Progenitor cell of endocrine pancreas (in vitro differentiated cells): ENCODE results near the gene CDO1. TPM values are rescaled to one million over a fixed set of nuclear protein-coding genes. Genes with fewer than 3 reads are reported as not detected.

Experiments
- DNase-seq: peaks from one replicate; pipeline ENCODE4 v3.0.0; 2021; ENCODE audit warnings: low spot score; ENCODE audit not compliant: unreplicated experiment
- H3K27ac Mint-ChIP-seq: 2 replicates; pipeline ENCODE4 v1.8.0; 2021; ENCODE audit warnings: mild to moderate bottlenecking, moderate library complexity, mixed read lengths
- H3K27me3 Mint-ChIP-seq: 2 replicates; pipeline ENCODE4 v1.8.0; 2021; ENCODE audit warnings: mixed read lengths
- H3K36me3 Mint-ChIP-seq: 2 replicates; pipeline ENCODE4 v1.8.0; 2022; ENCODE audit warnings: mixed read lengths; ENCODE audit not compliant: insufficient read depth
- H3K4me1 Mint-ChIP-seq: 2 replicates; pipeline ENCODE4 v1.8.0; 2021; ENCODE audit warnings: low read depth, mixed read lengths
- H3K4me3 Mint-ChIP-seq: 2 replicates; pipeline ENCODE4 v1.8.0; 2021; ENCODE audit warnings: low read depth, mild to moderate bottlenecking, moderate library complexity, mixed read lengths
- H3K9me3 Mint-ChIP-seq: 2 replicates; pipeline ENCODE4 v1.8.0; 2021; ENCODE audit warnings: low read depth, mixed read lengths
- total RNA-seq: library from RNA; stranded (reverse); gene quantifications from 2 replicates; pipeline ENCODE4 v1.2.1, GENCODE V29; 2021
- TF ChIP-seq, protein P1 (sequence below): fragments of 200-600 bp; sonication (generic); IDR thresholded peaks from one replicate; pipeline ENCODE4 v1.5.0; 2021; ENCODE audit warnings: antibody characterized with exemption, mild to moderate bottlenecking; ENCODE audit not compliant: unreplicated experiment

The CDO1 gene
- total RNA-seq, 1 donor from 2014 or later = 25.1 TPM

DNA sequence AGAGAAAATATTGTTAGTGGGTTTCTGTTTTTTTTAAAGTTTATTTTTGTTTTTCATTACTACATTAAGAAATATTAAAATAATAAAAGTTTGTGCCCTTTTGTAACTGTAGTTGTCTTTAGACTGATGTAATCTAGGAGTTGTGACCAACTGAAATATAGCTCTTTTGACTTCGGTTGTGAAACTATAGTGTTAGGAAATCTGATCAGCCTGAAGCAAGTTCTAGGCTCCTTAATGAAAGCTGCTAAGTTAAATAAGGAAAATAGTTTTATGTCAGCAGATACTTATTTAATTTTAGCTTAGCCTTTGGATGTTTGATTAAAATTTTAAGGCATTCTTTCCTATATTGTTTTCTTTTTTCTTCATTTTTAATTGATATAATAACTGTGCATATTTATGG, 39.5 kb upstream of the CDO1 start:
- TF ChIP-seq, protein P1, sequence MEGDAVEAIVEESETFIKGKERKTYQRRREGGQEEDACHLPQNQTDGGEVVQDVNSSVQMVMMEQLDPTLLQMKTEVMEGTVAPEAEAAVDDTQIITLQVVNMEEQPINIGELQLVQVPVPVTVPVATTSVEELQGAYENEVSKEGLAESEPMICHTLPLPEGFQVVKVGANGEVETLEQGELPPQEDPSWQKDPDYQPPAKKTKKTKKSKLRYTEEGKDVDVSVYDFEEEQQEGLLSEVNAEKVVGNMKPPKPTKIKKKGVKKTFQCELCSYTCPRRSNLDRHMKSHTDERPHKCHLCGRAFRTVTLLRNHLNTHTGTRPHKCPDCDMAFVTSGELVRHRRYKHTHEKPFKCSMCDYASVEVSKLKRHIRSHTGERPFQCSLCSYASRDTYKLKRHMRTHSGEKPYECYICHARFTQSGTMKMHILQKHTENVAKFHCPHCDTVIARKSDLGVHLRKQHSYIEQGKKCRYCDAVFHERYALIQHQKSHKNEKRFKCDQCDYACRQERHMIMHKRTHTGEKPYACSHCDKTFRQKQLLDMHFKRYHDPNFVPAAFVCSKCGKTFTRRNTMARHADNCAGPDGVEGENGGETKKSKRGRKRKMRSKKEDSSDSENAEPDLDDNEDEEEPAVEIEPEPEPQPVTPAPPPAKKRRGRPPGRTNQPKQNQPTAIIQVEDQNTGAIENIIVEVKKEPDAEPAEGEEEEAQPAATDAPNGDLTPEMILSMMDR = no peak
- H3K4me1 Mint-ChIP-seq = peaks cover 8% of the 10 kb centered on the region
- no peak overlapping the region for H3K4me3 Mint-ChIP-seq
- peaks cover 11% of the 10 kb centered on the region for H3K9me3 Mint-ChIP-seq
- H3K27me3 Mint-ChIP-seq = no peaks in the 10 kb centered on the region
- H3K27ac Mint-ChIP-seq = no peak overlapping the region
- peaks cover 12% of the 10 kb centered on the region for H3K36me3 Mint-ChIP-seq
- DNase-seq = no peak

DNA sequence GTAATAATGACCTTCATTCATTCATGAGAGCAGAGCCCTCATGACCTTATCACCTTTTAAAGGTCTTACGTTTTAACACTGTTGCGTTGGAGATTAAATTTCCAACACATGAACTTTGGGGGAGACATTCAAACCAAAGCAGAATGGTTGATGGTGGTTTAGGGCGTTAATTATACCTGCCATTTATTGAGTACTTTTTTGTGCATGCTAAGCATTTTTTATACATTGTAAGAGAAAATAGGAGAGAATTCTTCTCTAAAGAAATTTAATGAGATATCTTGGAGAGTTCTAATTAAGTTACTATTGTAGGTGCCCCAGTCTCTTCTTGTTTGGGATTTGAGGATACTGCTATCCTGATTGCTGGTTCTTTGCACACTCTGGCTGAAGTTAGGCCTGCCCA, 37.7 kb upstream of the CDO1 start:
- no peak for DNase-seq
- Mint-ChIP-seq H3K36me3 (peaks cover 12% of the 10 kb centered on the region), H3K9me3 (peaks cover 11% of the 10 kb centered on the region), H3K4me1 (peaks cover 14% of the 10 kb centered on the region), H3K4me3 (no peak overlapping the region), H3K27me3 (no peaks in the 10 kb centered on the region), H3K27ac (no peak overlapping the region)
- TF ChIP-seq, protein P1 = no peak

- Mint-ChIP-seq H3K4me1 (peaks cover 13% of the 10 kb centered on the region), H3K27ac (peak overlapping the region; percentile 3), H3K4me3 (no peak overlapping the region), H3K36me3 (peaks cover 12% of the 10 kb centered on the region), H3K9me3 (peaks cover 11% of the 10 kb centered on the region), H3K27me3 (no peaks in the 10 kb centered on the region)
- DNase-seq = no peak
- TF ChIP-seq, protein P1 = no peak
These were observed 34.4 kb upstream of the CDO1 start for GRCh38 chr5:115850744-115851416.

- no peak for DNase-seq
- TF ChIP-seq, protein P1 = no peak
- Mint-ChIP-seq H3K9me3 (peaks cover 11% of the 10 kb centered on the region), H3K27me3 (no peaks in the 10 kb centered on the region), H3K4me1 (peaks cover 13% of the 10 kb centered on the region), H3K27ac (peak overlapping the region; percentile 14), H3K36me3 (peaks cover 11% of the 10 kb centered on the region), H3K4me3 (no peak overlapping the region)
These were observed 32.9 kb upstream of the CDO1 start for GRCh38 chr5:115849258-115849798.

GRCh38 chr5:115847290-115847689, 30.8 kb upstream of the CDO1 start:
- Mint-ChIP-seq H3K36me3 (no peaks in the 10 kb centered on the region), H3K27me3 (no peaks in the 10 kb centered on the region), H3K4me3 (no peak overlapping the region), H3K9me3 (no peaks in the 10 kb centered on the region), H3K27ac (no peak overlapping the region), H3K4me1 (peaks cover 21% of the 10 kb centered on the region)
- TF ChIP-seq, protein P1 = no peak
- no peak for DNase-seq
